T-helper 2 cell treated with Interferon-gamma antibody and Interleukin-4, amounts not matched to agents 5 μg/mL and 100 μg/mL, for 36 hours (primary cell): ENCODE data around the gene PITX2.

Experiments
- DNase-seq: peaks from one replicate; pipeline ENCODE4 v3.0.0; 2021; ENCODE audit warnings: low spot score
- H3K27ac Mint-ChIP-seq: one replicate; pipeline ENCODE4 v1.8.0; 2021; ENCODE audit warnings: mild to moderate bottlenecking, mixed read lengths
- H3K27me3 Mint-ChIP-seq: one replicate; pipeline ENCODE4 v1.8.0; 2021; ENCODE audit warnings: low read depth, mixed read lengths
- H3K36me3 Mint-ChIP-seq: one replicate; pipeline ENCODE4 v1.8.0; 2021; ENCODE audit warnings: low read depth, mixed read lengths
- H3K4me1 Mint-ChIP-seq: one replicate; pipeline ENCODE4 v1.8.0; 2021; ENCODE audit warnings: low read depth, mixed read lengths
- H3K4me3 Mint-ChIP-seq: one replicate; pipeline ENCODE4 v1.8.0; 2022; ENCODE audit warnings: mild to moderate bottlenecking, moderate library complexity, mixed read lengths
- H3K9me3 Mint-ChIP-seq: one replicate; pipeline ENCODE4 v1.8.0; 2021; ENCODE audit warnings: mixed read lengths

Gene PITX2

DNA sequence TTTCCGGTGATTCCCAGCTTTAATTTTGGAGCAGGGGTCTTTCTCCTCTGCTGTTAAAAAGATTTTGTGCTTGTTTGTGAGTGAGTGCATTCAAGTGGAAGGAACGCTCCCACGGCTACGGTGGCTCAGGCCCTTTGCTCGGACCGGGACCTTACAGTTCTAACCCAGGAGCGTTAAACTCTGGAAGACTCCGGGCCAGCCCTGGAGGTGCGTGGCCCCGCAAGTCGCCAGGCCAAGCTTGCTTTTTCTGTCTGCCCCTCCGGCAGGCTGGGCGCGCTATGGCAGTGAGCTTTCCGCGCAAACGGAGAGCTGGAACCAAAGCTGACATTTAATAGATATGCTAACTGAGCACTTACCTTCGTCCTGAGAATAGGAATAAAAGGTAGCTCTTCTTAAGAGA is 18.3 kb upstream of the PITX2 start:
- Mint-ChIP-seq H3K27ac (no peak overlapping the region), H3K36me3 (peaks cover 3% of the 10 kb centered on the region), H3K9me3 (peaks cover 4% of the 10 kb centered on the region), H3K4me3 (no peak overlapping the region), H3K4me1 (no peaks in the 10 kb centered on the region), H3K27me3 (peaks cover 74% of the 10 kb centered on the region)
- no peak for DNase-seq

GRCh38 chr4:110640576-110640975 is 17.7 kb upstream of the PITX2 start:
- Mint-ChIP-seq H3K36me3 (peaks cover 3% of the 10 kb centered on the region), H3K27ac (no peak overlapping the region), H3K4me1 (no peaks in the 10 kb centered on the region), H3K27me3 (peaks cover 74% of the 10 kb centered on the region), H3K9me3 (peaks cover 4% of the 10 kb centered on the region), H3K4me3 (no peak overlapping the region)
- no peak for DNase-seq

DNA sequence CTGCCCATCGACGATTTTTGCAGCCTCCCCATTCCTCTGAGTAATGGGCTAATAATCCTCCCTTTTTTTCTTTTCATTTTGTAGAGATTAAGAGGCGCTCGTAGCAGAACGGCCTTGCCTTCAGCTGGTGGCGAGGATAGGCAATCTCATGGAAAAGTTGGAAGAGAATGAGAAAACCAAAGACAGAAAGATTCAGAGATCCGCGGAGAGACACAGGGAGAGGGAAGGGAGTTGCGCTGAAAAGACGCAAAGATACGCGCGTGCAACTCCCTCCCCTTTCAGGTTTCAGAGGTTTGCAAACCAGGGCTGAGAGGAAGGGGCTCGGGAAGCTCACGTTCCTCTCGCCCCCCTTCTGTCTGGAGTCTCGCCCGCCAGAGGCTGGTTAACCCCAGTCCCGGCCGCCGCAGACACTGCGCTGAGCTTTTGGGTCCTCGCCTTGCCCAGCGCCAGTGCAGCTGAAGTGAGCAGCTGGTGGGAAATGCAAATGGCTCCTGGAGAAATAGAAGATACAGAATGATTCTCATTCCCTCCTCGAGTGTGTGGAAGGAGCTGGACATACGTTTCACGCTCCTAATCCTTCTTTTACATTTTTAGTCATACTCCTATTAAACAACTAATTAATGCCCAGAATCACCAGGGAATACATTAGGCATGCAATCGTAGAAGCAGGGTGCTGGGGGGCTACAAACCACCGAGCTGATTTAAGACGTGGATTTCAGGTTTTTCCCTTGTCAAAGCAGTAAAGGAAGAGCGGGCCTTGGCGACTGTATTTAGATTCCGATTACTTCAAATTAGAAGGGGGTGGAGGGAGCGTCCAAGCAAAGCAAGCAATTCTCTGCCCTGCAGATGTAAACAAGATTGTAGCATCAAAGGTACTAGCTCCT is 16.6 kb upstream of the PITX2 start:
- no peak overlapping the region for H3K4me3 Mint-ChIP-seq
- no peak for DNase-seq
- H3K27me3 Mint-ChIP-seq: peaks cover 82% of the 10 kb centered on the region
- H3K9me3 Mint-ChIP-seq: peaks cover 4% of the 10 kb centered on the region
- H3K27ac Mint-ChIP-seq: no peak overlapping the region
- H3K36me3 Mint-ChIP-seq: peaks cover 3% of the 10 kb centered on the region
- H3K4me1 Mint-ChIP-seq: no peaks in the 10 kb centered on the region

GRCh38 chr4:110638089-110638746 is 15.3 kb upstream of the PITX2 start:
- Mint-ChIP-seq H3K9me3 (peaks cover 4% of the 10 kb centered on the region), H3K27ac (no peak overlapping the region), H3K36me3 (peaks cover 3% of the 10 kb centered on the region), H3K27me3 (peaks cover 88% of the 10 kb centered on the region), H3K4me3 (no peak overlapping the region), H3K4me1 (no peaks in the 10 kb centered on the region)
- no peak for DNase-seq

DNA sequence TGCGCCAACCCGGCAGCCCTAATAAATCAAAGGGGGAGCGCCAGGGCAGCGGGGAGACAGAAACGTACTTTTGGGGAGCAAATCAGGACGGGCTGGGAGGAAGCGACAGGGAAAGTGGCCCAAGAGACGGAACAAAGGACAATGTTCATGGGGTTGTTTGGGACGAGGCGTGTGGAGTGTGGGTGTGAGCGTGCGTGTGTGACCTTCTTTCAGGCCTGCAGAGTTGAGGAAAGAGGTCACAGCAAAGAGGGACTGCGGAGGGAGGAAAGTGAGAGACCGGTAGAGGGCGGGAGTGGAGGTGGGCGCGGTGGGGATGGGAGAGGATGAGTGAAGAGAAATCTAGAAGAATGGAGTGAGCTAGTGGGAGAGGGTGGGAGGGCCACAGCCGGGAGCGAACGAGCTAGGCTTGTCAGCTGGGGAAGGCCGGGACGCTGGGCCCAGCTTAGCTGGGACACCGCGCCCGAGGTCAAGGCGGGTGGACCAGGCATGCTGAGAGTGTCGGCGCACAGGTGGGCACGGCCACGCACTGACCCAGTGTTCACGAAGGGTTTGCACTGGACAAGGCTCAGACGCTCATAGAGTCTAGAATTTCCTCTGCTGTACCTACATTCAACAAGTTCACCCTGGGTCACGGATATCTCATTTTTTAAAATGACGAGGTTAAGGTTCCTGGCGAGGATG is 14.7 kb upstream of the PITX2 start:
- H3K4me1 Mint-ChIP-seq: no peaks in the 10 kb centered on the region
- H3K27me3 Mint-ChIP-seq: peaks cover 92% of the 10 kb centered on the region
- no peak for DNase-seq
- H3K36me3 Mint-ChIP-seq: peaks cover 3% of the 10 kb centered on the region
- H3K27ac Mint-ChIP-seq: peak overlapping the region; percentile 47
- H3K9me3 Mint-ChIP-seq: peaks cover 4% of the 10 kb centered on the region
- H3K4me3 Mint-ChIP-seq: no peak overlapping the region

DNA sequence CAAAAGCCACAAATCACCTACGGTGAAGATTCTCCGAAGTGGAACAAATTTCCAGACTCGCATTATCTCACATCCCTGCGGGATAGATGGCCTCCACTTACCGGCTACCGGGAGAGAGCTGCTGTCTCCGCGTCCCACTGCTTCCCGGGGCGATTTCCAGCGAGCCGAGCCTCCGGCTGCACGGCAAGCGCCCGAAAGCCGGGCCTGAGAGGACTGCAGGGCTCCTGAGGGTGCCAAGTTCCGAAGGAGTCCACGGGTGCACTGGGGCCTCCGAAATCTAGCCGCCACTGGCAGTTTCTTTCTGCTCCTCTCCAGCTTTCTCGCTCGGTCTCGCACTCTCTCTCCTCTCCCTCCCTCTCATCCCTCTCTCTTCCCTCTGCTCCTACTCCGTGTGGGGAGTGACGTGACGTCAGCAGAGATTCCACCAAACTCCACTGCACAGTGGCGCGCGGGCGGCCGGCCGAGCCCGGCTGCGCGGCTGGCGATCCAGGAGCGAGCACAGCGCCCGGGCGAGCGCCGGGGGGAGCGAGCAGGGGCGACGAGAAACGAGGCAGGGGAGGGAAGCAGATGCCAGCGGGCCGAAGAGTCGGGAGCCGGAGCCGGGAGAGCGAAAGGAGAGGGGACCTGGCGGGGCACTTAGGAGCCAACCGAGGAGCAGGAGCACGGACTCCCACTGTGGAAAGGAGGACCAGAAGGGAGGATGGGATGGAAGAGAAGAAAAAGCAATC is 14.0 kb upstream of the PITX2 start:
- H3K27me3 Mint-ChIP-seq: peaks cover 92% of the 10 kb centered on the region
- peaks cover 4% of the 10 kb centered on the region for H3K4me1 Mint-ChIP-seq
- H3K4me3 Mint-ChIP-seq: no peak overlapping the region
- no peak for DNase-seq
- H3K9me3 Mint-ChIP-seq: peaks cover 4% of the 10 kb centered on the region
- H3K27ac Mint-ChIP-seq: peak overlapping the region; percentile 47
- peaks cover 4% of the 10 kb centered on the region for H3K36me3 Mint-ChIP-seq

DNA sequence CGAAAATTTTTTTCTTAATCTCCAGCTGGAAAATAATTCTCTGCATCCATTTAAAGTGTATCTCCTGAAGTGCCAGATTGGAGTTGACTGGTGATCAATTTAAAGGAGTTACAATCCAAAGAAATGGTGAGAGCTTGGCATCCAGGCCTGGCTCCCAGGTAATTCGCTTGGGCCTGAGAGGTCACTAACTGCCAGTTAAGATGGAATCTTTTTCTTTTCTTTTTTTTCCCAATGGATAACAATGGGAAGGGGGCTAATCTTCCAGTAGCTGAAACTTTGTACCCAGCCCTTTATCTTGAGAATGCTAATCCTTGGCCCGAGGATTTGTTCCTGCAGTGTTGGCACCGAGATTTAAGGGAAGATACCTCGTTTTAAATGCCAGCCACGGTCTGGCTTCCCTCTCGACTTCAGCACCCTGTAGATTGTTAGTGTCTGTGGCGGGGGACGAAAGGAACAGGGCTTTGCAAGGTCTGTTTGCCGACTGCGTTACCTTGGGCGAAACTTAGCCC is 13.3 kb upstream of the PITX2 start:
- Mint-ChIP-seq H3K27me3 (peaks cover 92% of the 10 kb centered on the region), H3K4me1 (peaks cover 5% of the 10 kb centered on the region), H3K36me3 (peaks cover 5% of the 10 kb centered on the region), H3K27ac (no peak overlapping the region), H3K9me3 (peaks cover 4% of the 10 kb centered on the region), H3K4me3 (no peak overlapping the region)
- DNase-seq: no peak

- Mint-ChIP-seq H3K4me3 (no peak overlapping the region), H3K27me3 (peaks cover 92% of the 10 kb centered on the region), H3K27ac (no peak overlapping the region), H3K36me3 (peaks cover 5% of the 10 kb centered on the region), H3K9me3 (peaks cover 4% of the 10 kb centered on the region), H3K4me1 (peaks cover 10% of the 10 kb centered on the region)
- DNase-seq: no peak
Measured at GRCh38 chr4:110635163-110635865, 12.4 kb upstream of the PITX2 start.

- DNase-seq: no peak
- Mint-ChIP-seq H3K4me3 (no peak overlapping the region), H3K27me3 (peaks cover 92% of the 10 kb centered on the region), H3K27ac (no peak overlapping the region), H3K4me1 (peaks cover 10% of the 10 kb centered on the region), H3K36me3 (peaks cover 5% of the 10 kb centered on the region), H3K9me3 (peaks cover 4% of the 10 kb centered on the region)
Measured at GRCh38 chr4:110634350-110635162, 11.7 kb upstream of the PITX2 start.

DNA sequence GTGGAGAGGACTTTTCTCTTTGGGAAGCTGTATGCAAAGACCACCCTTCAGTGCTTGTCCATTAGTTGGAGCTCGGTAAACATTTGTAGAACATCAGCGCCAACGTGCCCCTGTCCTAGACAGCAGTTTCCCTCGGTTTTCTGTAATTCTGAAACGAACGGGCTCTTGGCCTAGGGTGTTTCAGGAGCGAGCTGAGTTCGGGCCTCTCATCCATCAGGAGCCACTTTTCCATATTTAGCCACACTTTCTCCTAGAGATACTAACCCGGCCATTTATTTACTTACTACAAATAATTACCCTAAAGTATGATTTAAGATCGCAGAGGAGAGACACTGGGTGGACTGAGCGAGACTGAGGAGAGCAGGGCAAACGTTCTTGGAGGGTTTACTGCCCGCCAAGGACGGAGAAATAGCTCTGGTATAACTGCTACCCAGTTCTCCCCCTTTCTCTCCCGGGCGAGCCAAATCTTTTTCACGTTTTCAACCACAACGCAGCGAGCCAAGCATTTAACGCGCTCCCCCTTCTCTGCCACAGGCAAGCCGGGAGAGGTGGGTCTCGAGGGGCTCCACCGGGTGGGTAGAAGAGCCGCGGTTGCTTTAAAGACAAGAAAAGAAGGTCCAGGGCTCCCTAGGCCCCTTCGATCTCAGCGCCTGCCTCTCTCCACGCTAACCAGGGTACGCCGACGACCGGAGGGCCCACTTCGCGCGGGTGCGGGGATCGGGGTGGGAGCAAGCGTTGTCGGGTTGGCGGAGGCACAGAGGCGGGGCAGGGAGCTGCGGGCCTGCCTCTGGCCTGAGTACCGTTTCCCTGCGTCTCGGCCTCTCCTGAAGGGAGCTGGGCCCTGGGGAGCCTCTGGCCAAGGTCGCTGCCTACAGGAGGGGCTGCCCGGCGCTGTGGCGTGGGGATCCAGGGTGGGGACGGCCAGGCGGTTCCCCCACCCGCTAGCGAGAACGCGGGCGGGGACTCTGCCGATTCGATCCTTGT is 10.8 kb upstream of the PITX2 start:
- no peak overlapping the region for H3K27ac Mint-ChIP-seq
- H3K4me3 Mint-ChIP-seq: no peak overlapping the region
- H3K4me1 Mint-ChIP-seq: peaks cover 10% of the 10 kb centered on the region

GRCh38 chr4:110632506-110633357 is 9.9 kb upstream of the PITX2 start:
- no peak for DNase-seq
- Mint-ChIP-seq H3K27me3 (peaks cover 91% of the 10 kb centered on the region), H3K4me1 (peaks cover 10% of the 10 kb centered on the region), H3K36me3 (peaks cover 8% of the 10 kb centered on the region), H3K9me3 (peaks cover 4% of the 10 kb centered on the region), H3K27ac (peak overlapping the region; percentile 70), H3K4me3 (no peak overlapping the region)

More for the DNA sequence above, 10.8 kb upstream of the PITX2 start:
- peaks cover 4% of the 10 kb centered on the region for H3K9me3 Mint-ChIP-seq
- H3K36me3 Mint-ChIP-seq: peaks cover 8% of the 10 kb centered on the region
- H3K27me3 Mint-ChIP-seq: peaks cover 91% of the 10 kb centered on the region
- DNase-seq: no peak
